IMR-90 (cell line): ENCODE measurements around the gene DAPK1.

Experiments
- CEBPB ChIP-seq: IDR thresholded peaks from 2 replicates; pipeline ENCODE4 v1.6.1; 2012; ENCODE audit warnings: low read depth, low read length, improper control_type of control experiment
- MAFK ChIP-seq: IDR thresholded peaks from 2 replicates; pipeline ENCODE4 v1.6.1; 2012; ENCODE audit warnings: low read depth, low read length, improper control_type of control experiment
- POLR2A ChIP-seq: IDR thresholded peaks from 2 replicates; pipeline ENCODE4 v1.6.1; 2012; ENCODE audit warnings: mild to moderate bottlenecking, low read depth, low read length
- RAD21 ChIP-seq: IDR thresholded peaks from 2 replicates; pipeline ENCODE4 v1.6.1; 2012; ENCODE audit warnings: low read length, improper control_type of control experiment
- RFX5 ChIP-seq: IDR thresholded peaks from 2 replicates; pipeline ENCODE4 v1.8.0; 2012; ENCODE audit warnings: low read depth, mild to moderate bottlenecking, low read length, moderate library complexity
- TF ChIP-seq, protein P1 (sequence below): conservative IDR thresholded peaks from 2 replicates; pipeline ENCODE4 v1.5.1; 2012; ENCODE audit warnings: mild to moderate bottlenecking, low read depth, low read length, improper control_type of control experiment
- TF ChIP-seq, protein P2 (sequence below): fragments of 150-350 bp; IDR thresholded peaks from 2 replicates; pipeline ENCODE4 v1.6.1; 2016; ENCODE audit warnings: low read depth, mild to moderate bottlenecking, low read length, moderate library complexity, borderline replicate concordance

DNA sequence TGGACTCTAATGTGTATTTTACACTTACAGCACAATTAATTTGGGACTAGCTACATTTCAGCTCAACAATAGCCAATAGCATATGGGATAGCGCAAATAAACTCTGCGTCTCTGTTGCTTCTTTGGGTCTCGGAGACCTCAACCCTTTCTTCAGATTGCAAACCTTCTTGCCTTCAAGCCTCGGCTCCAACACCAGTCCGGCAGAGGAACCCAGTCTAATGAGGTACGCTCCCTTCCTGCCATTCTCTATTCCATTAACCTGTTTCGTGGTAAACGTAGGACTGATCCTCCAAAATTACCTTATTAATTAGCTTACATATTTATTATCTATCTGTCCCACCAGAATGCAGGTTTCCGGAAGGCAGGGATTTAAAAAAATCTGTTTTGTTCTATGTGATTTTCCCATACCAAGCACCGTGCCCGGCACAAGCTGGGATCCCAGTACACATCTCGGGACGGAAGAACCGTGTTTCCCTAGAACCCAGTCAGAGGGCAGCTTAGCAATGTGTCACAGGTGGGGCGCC is 525 bp upstream of the DAPK1 start:
- TF ChIP-seq MAFK (no peak), POLR2A (no peak), RFX5 (no peak), CEBPB (no peak), RAD21 (no peak)
- TF ChIP-seq, protein P1, sequence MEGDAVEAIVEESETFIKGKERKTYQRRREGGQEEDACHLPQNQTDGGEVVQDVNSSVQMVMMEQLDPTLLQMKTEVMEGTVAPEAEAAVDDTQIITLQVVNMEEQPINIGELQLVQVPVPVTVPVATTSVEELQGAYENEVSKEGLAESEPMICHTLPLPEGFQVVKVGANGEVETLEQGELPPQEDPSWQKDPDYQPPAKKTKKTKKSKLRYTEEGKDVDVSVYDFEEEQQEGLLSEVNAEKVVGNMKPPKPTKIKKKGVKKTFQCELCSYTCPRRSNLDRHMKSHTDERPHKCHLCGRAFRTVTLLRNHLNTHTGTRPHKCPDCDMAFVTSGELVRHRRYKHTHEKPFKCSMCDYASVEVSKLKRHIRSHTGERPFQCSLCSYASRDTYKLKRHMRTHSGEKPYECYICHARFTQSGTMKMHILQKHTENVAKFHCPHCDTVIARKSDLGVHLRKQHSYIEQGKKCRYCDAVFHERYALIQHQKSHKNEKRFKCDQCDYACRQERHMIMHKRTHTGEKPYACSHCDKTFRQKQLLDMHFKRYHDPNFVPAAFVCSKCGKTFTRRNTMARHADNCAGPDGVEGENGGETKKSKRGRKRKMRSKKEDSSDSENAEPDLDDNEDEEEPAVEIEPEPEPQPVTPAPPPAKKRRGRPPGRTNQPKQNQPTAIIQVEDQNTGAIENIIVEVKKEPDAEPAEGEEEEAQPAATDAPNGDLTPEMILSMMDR: no peak
- TF ChIP-seq, protein P2, sequence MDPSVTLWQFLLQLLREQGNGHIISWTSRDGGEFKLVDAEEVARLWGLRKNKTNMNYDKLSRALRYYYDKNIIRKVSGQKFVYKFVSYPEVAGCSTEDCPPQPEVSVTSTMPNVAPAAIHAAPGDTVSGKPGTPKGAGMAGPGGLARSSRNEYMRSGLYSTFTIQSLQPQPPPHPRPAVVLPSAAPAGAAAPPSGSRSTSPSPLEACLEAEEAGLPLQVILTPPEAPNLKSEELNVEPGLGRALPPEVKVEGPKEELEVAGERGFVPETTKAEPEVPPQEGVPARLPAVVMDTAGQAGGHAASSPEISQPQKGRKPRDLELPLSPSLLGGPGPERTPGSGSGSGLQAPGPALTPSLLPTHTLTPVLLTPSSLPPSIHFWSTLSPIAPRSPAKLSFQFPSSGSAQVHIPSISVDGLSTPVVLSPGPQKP: no peak
